Stimulated activated CD8-positive, alpha-beta memory T cell treated with anti-CD3 and anti-CD28 coated beads, Interleukin-12 subunit alpha, Interleukin-12 subunit beta, amount 100 ng/mL, for 24 hours (primary cell): ENCODE data around the gene SPATA25.
A peak's percentile ranks its signal among the peaks of the same experiment; 100 is the strongest.

Source experiments
- DNase-seq: peaks from one replicate; pipeline ENCODE4 v3.0.0-alpha.2; 2020; ENCODE audit errors: extremely low read depth

Gene SPATA25

GRCh38 chr20:45866454-45866853, 21.0 kb downstream of the SPATA25 start:
- no peak for DNase-seq

- no peak for DNase-seq
Measured at GRCh38 chr20:45863543-45864470, 23.6 kb downstream of the SPATA25 start.

- no peak for DNase-seq
Measured at GRCh38 chr20:45861221-45862075, 26.0 kb downstream of the SPATA25 start.

- DNase-seq: no peak
Measured at GRCh38 chr20:45860560-45861220, 26.7 kb downstream of the SPATA25 start.

GRCh38 chr20:45859916-45860315, 27.5 kb downstream of the SPATA25 start:
- DNase-seq: no peak

- DNase-seq: no peak
Measured at GRCh38 chr20:45857882-45858216, 29.6 kb downstream of the SPATA25 start.

- peak; percentile 88 for DNase-seq
Measured at GRCh38 chr20:45857114-45857881, 30.1 kb downstream of the SPATA25 start, which contains the start of the genes ACOT8 and ZSWIM3. ACOT8 (minus strand) TSS chr20:45857392; CDS start chr20:45857315, 77 bp downstream. ZSWIM3 (plus strand) TSS chr20:45857614; CDS start chr20:45857826, 212 bp downstream.

- DNase-seq: no peak
Measured at GRCh38 chr20:45853484-45853883, 33.9 kb downstream of the SPATA25 start.

GRCh38 chr20:45852326-45852725, 35.1 kb downstream of the SPATA25 start:
- DNase-seq: no peak

GRCh38 chr20:45851501-45851900, 35.9 kb downstream of the SPATA25 start:
- DNase-seq: no peak

GRCh38 chr20:45850926-45851325, 36.5 kb downstream of the SPATA25 start:
- DNase-seq: no peak

- DNase-seq: no peak
Measured at GRCh38 chr20:45850238-45850637, 37.2 kb downstream of the SPATA25 start.

GRCh38 chr20:45848969-45849582, 38.3 kb downstream of the SPATA25 start:
- DNase-seq: no peak

- DNase-seq: no peak
Measured at GRCh38 chr20:45848421-45848820, 39.0 kb downstream of the SPATA25 start.

- no peak for DNase-seq
Measured at GRCh38 chr20:45845452-45845851, 42.0 kb downstream of the SPATA25 start.

- no peak for DNase-seq
Measured at GRCh38 chr20:45843506-45843905, 43.9 kb downstream of the SPATA25 start.

- no peak for DNase-seq
Measured at GRCh38 chr20:45842169-45842812, 45.1 kb downstream of the SPATA25 start.

- DNase-seq: no peak
Measured at GRCh38 chr20:45841407-45842129, 45.9 kb downstream of the SPATA25 start.

- DNase-seq: no peak
Measured at GRCh38 chr20:45840700-45841198, 46.7 kb downstream of the SPATA25 start.
